ENCODE results near the gene SNX21.

DNA sequence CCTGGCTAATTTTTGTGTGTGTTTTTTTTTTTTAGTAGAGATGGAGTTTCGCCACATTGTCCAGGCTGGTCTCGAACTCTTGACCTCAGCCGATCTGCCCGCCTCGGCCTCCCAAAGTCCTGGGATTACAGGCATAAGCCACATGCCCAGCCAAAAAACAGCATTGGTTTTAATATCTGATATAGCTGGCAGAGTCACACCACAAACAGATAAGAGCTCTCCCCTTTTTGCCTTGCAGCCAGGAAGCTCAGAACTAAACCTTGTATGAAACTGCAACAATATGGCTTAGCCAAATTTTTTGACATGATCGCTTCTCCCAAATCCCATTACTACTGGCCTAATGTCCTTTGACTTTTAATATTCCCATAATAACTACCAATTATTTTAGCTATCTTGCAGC is 18.7 kb downstream of the SNX21 start:
- no peak for TF ChIP-seq YY1 (IDR thresholded peaks at IDR 0.05; ENCODE audit: extremely low read depth, insufficient replicate concordance, low read depth, low read length)
- TF ChIP-seq, protein P1, sequence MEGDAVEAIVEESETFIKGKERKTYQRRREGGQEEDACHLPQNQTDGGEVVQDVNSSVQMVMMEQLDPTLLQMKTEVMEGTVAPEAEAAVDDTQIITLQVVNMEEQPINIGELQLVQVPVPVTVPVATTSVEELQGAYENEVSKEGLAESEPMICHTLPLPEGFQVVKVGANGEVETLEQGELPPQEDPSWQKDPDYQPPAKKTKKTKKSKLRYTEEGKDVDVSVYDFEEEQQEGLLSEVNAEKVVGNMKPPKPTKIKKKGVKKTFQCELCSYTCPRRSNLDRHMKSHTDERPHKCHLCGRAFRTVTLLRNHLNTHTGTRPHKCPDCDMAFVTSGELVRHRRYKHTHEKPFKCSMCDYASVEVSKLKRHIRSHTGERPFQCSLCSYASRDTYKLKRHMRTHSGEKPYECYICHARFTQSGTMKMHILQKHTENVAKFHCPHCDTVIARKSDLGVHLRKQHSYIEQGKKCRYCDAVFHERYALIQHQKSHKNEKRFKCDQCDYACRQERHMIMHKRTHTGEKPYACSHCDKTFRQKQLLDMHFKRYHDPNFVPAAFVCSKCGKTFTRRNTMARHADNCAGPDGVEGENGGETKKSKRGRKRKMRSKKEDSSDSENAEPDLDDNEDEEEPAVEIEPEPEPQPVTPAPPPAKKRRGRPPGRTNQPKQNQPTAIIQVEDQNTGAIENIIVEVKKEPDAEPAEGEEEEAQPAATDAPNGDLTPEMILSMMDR (IDR thresholded peaks at IDR 0.05 in 2 of 3, conservative IDR thresholded peaks at IDR 0.05 in 1 of 3; ENCODE audit: borderline replicate concordance in 1 of 3, insufficient read depth in 1 of 3, low read depth in 2 of 3, low read length in 2 of 3): no peak
- TF ChIP-seq, protein P2, sequence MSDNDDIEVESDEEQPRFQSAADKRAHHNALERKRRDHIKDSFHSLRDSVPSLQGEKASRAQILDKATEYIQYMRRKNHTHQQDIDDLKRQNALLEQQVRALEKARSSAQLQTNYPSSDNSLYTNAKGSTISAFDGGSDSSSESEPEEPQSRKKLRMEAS (IDR thresholded peaks at IDR 0.05): no peak
- no peak for TF ChIP-seq POLR2A (IDR thresholded peaks at IDR 0.05; ENCODE audit: borderline replicate concordance, extremely low read depth, insufficient read depth, insufficient read length)
- no peak for TF ChIP-seq CBX3 (IDR thresholded peaks at IDR 0.05; ENCODE audit: low read depth)
- no peak for TF ChIP-seq EZH2phosphoT487 (IDR thresholded peaks at IDR 0.05; ENCODE audit: borderline replicate concordance)
